ENCODE data around the gene PLPP4. TPM values are rescaled to one million over a fixed set of nuclear protein-coding genes. Genes with fewer than 3 reads are reported as not detected.
"Not testable (repeated sequence)": the region's sequence is repeated elsewhere in the genome, so short reads cannot be mapped to it uniquely, and the experiment has no call there.

PLPP4 gene
- total RNA-seq, 1 donor from 2014 or later, result 0.60 TPM

DNA sequence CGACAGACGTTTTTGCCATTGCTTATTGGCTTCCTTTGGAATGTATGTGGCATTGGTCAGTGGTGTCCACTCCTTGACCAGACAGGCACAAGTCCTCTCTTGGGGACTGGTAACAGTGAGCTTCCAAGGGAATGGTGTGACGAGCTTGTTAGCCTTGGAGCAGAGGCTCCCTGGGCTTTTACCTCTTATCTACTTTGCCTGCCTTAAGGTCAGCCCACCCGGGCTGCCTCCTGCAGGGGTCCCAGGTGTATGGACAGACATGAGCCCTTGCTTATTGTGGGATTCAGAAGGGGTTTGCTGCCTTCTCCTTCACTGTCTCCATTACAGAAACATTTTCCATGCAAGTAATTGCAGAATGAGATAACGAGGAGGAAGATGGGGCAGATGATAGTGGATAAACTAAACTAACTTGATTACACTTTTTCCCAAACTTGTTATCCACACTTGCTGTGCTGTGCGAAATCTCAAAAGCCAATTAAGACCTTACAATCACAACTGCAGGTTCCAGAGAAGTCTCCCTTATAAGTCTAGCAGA lies 29.7 kb downstream of the PLPP4 start:
- DNase-seq (ENCODE audit: low spot score), result no peak

DNA sequence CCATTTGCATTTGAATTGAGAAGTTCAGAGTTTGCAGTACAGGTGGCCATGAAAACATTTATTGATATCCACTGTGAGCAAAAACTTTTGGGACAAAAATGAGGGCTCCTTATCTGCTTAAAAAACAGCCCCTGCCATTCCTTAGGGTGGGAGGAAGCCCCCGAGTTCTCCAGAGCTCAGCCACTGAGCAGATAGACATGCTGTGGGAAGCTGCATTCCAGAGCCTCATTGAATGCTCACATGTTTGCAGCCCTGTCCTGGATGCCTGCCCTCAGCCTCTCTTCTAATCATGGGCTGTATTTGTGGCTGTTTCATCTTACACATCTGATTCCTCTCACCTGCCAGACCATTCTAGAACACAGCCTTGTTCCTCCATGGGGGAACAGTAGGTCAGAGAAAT lies 33.3 kb downstream of the PLPP4 start:
- no peak for DNase-seq (ENCODE audit: low spot score)

DNA sequence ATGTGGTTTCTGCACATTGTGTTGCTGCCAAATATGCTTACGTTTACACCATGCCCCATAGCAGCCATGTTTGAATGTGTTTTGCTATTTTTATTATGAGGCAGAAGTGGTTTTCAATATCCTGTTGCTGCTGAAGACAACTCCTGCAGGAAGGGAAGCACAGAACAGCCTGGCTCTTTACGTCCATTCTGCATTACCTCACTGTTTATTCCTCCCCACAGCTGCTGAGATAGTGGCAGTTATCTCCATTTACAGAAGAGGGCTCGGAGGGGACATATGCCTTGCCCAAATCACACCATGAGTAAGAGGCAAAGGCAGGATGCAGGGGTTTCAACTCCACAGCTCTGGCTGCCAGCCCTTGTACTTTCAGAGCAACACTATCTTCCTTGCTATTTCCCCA lies 35.3 kb downstream of the PLPP4 start:
- no peak for DNase-seq (ENCODE audit: low spot score)

DNA sequence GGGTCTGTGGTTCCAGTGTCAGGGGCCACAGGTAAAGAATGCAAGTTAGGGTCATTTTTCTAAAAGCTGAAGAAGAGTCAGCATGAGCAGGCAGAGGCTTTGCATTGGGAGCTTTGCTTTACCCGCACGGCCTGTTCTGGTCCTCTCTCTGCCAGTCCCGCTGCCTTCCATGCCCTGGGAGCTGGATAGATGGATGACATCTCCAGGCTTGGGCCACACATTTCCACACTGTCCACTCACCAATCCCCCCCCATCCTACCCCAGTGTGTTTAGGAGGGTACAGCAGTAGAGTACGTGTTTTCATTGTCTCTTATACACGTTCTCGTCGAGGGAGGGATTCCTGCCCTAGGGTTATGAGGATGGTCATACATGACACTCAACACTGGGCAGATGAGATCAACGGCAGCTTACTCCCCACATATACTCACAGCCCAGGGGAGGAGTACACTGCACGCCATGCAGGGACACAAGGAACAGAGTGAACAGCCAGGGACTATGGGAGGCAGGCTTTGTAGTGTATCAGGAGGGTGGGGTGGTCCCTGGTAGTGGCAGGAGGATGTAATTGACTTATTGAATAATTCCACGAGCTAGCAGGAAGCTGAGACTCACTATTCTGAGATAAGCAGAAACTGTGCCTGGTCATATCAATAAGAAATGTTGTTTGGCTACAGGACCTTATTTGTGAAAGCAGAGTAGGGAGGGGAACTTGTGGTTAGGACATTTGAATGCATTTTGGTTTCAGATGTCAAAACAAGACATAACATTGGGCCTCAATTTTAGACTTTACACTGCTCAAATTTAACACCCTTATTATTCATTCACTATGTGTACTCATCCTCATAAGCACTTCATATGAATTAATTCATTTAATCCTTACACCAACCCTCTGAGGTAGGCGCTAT lies 36.6 kb downstream of the PLPP4 start:
- DNase-seq (ENCODE audit: low spot score), result no peak

DNA sequence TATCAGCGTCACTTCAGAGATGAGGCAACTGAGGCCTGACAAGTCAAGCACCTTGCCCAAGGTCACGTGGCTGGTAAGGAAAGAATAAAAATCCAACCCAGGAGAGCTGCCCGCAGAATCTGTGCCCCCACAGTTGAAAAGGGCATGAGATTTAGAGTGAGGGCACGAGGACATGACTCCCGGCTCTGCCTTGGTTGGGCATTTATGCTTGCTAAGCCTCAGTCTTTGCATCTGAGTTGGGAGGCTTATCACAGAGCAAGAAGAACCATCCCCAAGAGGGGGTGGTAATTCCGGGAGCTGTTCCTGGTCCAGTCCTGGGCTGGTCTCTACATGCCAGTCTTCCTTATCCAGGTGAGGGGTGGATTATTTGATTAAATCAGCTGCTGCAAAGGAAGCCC lies 37.3 kb downstream of the PLPP4 start:
- DNase-seq (ENCODE audit: low spot score), result no peak

DNA sequence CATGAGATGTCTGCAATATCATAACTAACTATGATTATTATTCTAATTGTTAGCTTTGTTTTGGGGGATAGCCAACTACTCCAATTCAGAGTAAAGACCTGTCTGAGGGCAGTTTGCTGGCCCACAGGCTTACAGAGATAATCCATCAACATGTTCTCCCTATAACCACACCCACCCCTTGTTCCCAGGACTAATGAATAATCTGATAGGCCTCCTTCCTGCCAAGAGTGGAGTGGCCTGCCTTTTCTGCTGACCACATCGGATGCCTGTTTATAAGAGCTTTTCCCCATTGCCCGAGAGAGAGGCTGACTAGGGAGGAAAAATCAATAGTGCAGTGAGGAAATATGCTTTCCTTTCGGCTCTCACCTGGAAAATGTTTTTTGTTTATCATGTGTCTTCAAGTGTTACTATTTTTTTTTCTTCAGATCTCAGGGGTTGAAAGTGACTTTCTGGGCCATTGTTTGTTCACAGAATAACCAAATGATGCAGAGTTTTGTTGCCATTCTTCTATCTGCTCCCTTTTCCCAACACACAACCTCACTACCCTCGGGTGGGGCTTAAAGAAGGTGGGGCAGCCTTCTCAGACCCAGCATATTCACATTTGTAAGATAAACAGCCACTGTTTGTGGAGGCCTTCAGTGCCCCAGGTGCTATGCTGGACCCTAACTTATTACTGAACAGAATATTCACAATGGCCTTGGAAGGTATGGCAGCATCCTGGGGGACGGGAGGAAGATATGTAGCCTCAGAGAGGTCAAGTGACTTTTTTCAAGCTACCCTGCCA lies 38.4 kb downstream of the PLPP4 start:
- DNase-seq (ENCODE audit: low spot score), result peak; percentile 79

DNA sequence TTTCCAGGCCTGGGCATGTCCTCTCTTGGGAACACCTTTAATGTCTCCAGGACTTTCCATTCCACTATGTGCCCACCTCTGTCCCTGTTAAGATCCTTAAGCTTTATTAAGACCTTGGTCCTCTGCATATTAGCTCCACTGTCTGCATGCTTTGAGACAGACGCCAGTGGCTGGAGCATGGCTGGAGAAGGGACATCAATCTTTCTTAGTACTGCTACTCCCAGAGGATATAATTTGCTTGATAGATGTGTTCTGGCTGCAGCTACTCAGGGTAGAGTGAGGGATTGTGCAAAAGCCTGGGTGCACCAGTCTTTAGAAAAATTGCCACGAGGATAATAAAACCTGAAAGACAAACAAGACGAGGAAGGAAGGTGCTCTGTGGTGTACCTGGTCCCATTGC lies 42.9 kb downstream of the PLPP4 start:
- no peak for DNase-seq (ENCODE audit: low spot score)

DNA sequence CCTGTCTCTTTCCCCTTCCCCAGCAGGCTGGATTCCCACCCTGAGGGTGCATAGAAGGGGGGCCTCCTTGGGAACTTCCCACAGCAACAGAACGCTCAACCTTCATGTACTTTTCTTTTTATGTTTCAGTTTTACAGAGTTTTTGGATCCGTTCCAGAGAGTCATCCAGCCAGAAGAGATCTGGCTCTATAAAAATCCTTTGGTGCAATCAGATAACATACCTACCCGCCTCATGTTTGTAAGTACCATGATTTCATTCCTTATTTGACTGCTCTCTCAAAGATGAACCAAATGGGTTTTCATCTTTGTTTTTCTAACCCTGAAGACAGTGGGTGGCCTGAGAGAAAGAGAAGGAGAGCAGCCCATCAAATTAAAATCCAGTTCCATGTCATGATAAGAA lies 46.7 kb downstream of the PLPP4 start:
- no peak for DNase-seq (ENCODE audit: low spot score)

DNA sequence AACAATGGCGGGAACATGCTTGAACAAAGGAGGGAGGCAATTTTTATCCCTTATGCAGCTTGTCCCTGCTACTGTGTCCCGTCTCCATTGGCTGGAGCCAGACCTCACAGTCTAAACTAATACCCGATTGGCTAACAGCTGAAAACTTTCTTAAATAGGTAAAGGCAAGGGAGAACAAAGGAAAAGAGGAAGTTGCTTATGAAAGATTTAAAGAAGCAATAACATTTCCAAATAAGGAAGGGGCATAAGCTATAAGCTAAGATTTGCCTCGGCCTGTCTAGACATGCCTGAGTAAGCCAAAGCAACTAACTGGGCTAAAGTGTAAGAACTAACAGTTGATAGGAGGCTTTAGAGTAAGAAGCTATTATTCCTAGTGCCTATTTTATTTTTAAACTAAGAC lies 47.2 kb downstream of the PLPP4 start:
- DNase-seq (ENCODE audit: low spot score), result not testable (repeated sequence)

DNA sequence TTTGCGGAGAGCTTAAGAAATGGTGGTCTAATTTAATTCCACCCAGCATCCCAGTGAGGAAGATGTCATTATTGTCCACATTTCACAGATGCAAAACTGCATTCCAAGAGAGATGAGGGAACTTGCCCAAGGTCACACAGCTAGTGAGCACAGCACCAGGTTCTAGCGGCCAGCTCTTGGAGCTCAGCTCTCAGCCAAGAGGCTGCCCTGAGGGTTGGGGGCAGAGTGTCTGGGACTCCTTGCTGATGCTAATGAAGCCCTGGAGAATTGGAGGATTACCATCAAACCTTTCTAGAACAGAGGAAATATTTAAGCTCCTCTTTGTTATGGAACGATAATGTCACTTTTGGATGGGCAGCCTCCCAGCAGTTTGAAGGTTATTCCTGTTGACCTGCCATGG lies 48.0 kb downstream of the PLPP4 start:
- DNase-seq (ENCODE audit: low spot score), result no peak

DNA sequence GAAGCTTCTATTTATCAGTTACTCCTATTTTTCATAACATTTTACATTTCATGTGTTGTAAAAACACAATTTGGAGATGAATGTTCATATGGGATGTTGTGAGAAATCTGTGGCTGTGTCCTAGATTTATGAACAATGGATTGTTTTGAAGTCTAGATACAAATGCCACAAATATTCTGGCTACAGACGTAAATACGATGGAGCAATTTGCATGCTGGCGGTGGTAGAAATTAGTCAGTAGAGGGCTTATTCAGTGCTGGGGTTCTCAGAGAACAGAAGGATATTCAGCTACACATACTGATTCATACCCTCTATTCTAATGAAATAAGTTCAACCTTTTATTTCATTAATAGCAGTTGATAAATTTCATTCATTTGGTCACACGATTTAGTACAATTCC lies 48.8 kb downstream of the PLPP4 start:
- no peak for DNase-seq (ENCODE audit: low spot score)

DNA sequence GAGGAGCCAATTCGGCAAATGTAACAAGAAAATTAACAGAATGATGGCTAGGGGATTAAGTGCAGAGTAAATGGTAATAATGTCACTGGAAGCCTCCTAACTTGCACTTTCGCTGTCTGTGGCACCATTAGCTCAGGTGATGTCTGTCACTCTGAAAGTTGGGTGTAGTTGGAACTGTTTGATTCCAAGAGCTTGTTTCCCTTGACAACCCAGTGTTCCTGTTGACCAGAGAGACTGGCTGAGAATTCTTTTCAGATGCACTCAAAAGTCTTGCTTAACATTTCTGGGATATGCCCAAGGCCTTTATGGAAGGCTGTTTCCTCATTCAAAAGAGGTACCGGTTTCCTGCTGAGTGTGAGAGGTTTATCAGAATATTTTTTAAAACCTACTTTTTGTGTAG lies 49.6 kb downstream of the PLPP4 start:
- DNase-seq (ENCODE audit: low spot score), result no peak

DNA sequence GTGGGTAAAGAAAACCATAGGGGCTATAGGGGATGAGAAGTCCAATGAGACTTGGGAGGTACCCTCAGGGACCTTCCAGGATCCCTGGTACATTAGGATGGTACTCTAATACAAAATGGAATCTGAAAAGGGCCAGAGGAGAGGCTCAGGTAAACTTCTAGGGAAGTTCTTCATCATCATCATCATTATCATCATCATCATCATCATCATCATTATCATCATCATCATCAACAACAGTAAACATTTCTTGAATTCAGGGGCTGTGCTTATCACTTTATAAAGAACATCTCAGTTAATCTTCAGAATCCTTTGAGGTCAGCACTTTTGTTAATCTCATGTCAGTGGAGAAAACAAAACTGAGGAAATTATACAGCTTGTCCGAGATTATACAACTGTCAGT lies 50.1 kb downstream of the PLPP4 start:
- DNase-seq (ENCODE audit: low spot score), result no peak

DNA sequence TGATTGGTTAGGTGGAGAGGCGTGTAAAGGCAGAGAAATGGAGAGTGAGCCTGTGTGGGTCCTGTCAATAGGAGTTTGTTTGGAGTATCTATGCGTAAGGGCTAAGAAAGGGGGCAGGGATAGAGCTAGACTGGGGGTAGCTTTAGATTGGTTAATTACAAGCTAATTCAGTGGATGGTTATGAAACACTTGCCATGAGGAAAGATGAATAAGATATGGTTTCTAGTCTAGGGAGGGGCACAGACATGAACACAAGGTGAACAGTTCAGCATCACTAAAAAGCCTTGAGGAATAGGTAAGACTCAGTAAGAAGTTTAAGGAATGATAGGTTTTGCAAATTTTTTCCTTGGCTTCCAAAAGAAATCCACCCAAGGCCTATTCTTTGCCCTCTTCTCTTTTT lies 50.6 kb downstream of the PLPP4 start:
- no peak for DNase-seq (ENCODE audit: low spot score)

DNA sequence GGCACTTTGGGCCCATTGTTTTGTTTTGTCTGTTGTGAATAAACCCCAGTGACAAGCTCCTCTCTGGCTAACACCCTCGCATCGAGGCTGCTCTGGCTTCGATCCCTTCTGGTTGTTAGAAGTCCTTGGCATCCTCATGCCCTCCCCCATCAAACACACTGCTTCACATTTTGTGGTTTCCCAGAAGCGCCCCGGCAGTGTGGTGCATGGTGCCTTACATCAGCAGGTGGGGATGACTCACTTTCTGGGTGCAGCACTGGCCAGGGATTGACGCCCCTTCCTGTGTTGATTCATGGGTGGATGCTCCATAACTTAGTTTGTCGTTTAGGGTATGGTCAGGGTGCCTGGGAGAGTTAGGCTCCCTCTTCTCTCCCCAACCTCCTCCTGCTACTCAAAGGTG lies 51.4 kb downstream of the PLPP4 start:
- no peak for DNase-seq (ENCODE audit: low spot score)

DNA sequence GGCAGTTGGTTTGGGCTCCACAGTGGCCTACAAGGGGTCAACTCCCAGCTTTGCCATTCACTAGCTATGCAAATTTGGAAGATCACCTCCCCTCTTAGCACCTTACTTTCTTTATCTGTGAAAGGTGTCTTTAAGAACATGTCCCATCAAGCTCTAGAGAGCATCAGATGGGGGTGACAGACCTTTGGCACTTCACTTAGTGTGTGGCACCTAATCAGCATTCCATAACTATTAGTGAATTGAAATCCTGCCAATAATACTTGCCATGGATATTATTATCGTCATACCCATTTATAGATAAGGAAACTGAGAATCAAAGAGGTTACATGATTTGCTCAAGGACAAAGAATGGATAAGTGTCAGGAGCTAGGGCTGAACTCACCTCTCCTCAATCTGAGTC lies 51.9 kb downstream of the PLPP4 start:
- no peak for DNase-seq (ENCODE audit: low spot score)

DNA sequence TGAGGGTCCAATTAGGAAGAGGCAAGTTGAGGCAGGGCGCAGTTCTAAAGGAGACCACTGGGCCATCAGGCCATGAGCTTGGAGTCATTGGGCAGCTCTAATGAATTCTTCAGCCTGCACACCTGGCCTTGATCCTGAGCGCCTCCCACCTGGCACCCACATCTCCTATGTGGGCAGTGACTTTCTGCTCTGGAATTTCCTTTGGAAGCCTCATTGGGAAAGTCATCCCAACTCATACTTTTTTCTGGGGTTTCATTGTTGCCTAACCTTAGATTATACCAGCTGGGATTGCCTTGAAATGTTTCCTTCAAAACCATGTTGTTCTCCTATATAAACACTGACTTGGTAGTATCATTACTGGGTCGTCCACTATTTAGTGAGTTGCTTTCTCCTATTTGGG lies 54.1 kb downstream of the PLPP4 start:
- DNase-seq (ENCODE audit: low spot score), result no peak

DNA sequence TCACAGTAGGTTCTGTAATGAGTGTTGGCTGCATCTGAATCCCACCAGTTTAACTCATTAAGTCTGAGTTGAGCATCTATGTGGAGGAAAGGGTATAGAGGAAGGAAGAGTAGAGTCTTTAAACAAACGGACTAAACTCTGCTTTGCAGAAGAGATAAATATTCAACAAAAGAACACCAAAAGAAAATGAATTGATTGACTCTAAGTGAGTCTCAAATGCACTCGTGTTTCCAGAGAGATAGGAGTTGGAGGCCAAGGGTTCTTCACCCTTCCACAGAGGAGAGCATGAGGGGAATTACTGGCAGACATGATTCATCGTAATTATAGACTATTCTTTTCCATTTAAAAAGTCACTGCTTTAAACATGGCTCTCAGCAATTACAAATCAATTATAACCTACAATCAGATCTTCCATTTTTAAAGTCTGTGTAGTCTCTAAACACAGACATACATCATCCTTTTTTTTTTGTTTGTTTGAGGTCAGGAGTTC lies 56.3 kb downstream of the PLPP4 start:
- no peak for DNase-seq (ENCODE audit: low spot score)

DNA sequence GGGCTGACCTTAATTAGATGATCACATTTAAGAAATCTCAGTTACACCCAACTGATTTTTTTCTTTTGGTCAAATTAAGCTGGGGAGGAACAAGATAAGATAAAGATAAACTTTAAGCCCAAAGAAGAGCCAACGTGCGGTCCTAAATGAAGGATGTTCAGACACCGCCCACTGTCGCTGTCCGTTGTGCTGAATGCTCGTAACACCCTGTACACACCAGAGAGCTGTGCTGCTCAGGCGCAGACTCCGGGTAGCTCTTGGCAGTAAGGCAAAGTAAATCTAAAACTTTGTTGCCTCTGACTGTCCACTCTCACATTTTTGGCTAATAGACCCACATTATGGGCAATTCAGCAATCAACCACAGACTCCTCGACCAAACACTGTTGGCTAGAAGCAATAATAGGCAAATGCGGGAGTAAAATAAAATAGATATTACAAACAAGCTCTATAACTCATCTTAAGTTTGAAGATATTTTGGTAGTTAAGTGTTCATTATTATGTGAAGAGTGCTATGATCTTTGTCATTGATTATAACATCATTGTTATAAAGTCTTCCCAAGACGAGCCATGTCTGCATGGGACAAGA lies 57.1 kb downstream of the PLPP4 start:
- peak; percentile 62 for DNase-seq (ENCODE audit: low spot score)

DNA sequence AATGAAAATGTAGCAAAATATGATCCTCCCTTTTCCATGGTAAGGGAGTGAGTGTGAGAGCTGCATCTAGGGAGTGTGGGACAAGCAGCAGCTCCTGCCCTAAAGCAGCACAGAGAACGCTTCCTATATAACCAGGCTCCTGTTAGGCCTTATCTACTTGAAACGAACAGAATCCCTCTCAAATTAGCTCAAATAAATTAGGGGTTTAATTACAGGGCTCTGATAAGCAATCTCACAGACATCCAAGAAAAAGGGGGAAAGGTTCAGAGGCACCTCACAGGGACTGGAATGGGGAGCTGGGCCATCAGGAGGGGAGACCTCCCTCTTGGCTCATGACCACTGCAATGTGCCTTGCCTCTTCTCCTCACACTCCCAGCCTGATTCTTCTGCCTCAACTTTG lies 57.9 kb downstream of the PLPP4 start:
- DNase-seq (ENCODE audit: low spot score), result no peak

DNA sequence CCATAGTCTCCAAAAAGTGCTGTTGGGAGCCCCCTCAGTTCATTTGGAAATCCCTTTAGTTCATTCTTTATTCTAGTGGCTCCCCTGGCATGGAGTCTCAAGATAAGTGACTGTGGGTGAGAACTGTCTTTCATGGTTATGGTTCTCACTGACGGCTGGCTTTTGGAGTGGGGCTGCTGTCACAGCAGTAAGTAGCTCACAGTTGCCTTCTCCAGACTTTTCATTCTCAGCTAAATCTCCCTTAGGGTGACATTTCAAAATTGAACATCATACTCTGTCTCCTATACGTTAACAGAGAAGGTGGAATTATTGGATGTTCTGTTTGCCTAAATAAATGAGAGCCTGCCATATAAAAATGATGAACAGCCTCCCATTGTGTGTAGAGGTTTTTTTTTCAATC lies 58.7 kb downstream of the PLPP4 start:
- DNase-seq (ENCODE audit: low spot score), result no peak

DNA sequence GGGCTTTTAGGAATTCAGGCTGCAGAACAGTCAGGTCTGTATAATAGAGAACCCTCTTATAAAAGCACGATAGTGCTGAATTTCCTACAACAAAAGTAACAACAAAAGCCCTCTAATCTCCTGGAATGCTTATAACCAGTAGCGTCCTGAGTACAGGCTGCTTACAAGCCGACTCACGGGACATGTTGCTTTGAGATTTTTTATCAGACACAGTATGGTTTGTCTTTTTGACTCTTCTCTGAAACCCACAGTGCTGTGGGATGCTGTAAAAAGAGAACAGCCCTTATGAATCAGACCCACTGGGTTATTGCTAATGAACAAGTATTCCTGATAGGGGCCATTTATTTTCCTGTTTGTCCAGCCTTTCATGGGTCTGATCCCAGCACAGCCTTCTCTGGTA lies 59.4 kb downstream of the PLPP4 start:
- no peak for DNase-seq (ENCODE audit: low spot score)
